Measurements from ENCODE around the gene NTM.

The NTM gene

GRCh38 chr11:131373756-131374155, 3.3 kb downstream of the NTM start:
- H3K4me3 ChIP-seq (ENCODE audit: low read length) = no peak overlapping the region
- H3K4me2 ChIP-seq (ENCODE audit: low read length) = no peak overlapping the region
- TF ChIP-seq CTCF (IDR thresholded peaks at IDR 0.05; ENCODE audit: low read depth, low read length) (no peak), EZH2phosphoT487 (IDR thresholded peaks at IDR 0.05; ENCODE audit: low read depth) (no peak)
- no peak overlapping the region for H3K27ac ChIP-seq (ENCODE audit: low read length)
- H4K20me1 ChIP-seq (ENCODE audit: insufficient read depth, low read length) = no peaks in the 10 kb centered on the region
- no peak overlapping the region for H2AFZ ChIP-seq (ENCODE audit: low read depth, low read length)
- peaks cover 9% of the 10 kb centered on the region for H3K4me1 ChIP-seq (ENCODE audit: low read length)
- no peaks in the 10 kb centered on the region for H3K9me3 ChIP-seq (ENCODE audit: insufficient read depth, low read length)
- H3K9ac ChIP-seq (ENCODE audit: low read length) = no peak overlapping the region
- H3K27me3 ChIP-seq (ENCODE audit: low read depth, low read length) = peaks cover 41% of the 10 kb centered on the region
- H3K79me2 ChIP-seq (ENCODE audit: low read length) = no peaks in the 10 kb centered on the region
- H3K36me3 ChIP-seq (replicated peaks; ENCODE audit: low read depth, low read length) = no peaks in the 10 kb centered on the region

DNA sequence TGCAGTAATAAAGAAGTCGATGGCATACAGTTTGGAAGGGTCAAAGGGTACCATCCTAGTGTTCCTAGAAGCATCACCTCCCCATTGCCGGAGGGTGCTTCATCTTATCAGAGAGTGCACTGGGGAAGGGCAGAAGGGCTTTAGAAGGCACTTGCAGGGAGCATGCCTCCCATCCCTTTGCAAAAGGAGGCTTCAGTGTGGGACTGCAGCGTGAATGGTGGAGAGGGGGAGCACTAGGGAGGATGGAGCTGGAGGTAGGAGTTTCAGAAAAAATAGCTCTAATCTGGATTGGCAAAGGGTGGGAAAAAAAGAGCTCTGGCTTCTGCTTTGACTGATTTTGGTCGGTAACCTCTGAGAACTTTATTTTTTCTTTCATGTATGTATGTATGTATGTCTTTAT, 5.0 kb downstream of the NTM start:
- TF ChIP-seq EZH2phosphoT487 (IDR thresholded peaks at IDR 0.05; ENCODE audit: low read depth) = no peak
- TF ChIP-seq CTCF (IDR thresholded peaks at IDR 0.05; ENCODE audit: low read depth, low read length) = no peak
- Histone ChIP-seq H4K20me1 (ENCODE audit: insufficient read depth, low read length) (no peaks in the 10 kb centered on the region), H3K36me3 (replicated peaks; ENCODE audit: low read depth, low read length) (no peaks in the 10 kb centered on the region), H2AFZ (ENCODE audit: low read depth, low read length) (no peak overlapping the region), H3K79me2 (ENCODE audit: low read length) (no peaks in the 10 kb centered on the region), H3K4me1 (ENCODE audit: low read length) (peaks cover 17% of the 10 kb centered on the region), H3K27ac (ENCODE audit: low read length) (no peak overlapping the region), H3K27me3 (ENCODE audit: low read depth, low read length) (peaks cover 33% of the 10 kb centered on the region), H3K4me3 (ENCODE audit: low read length) (no peak overlapping the region), H3K9me3 (ENCODE audit: insufficient read depth, low read length) (no peaks in the 10 kb centered on the region), H3K4me2 (ENCODE audit: low read length) (no peak overlapping the region), H3K9ac (ENCODE audit: low read length) (no peak overlapping the region)

GRCh38 chr11:131375915-131376314, 5.5 kb downstream of the NTM start:
- TF ChIP-seq CTCF (IDR thresholded peaks at IDR 0.05; ENCODE audit: low read depth, low read length) (no peak), EZH2phosphoT487 (IDR thresholded peaks at IDR 0.05; ENCODE audit: low read depth) (no peak)
- Histone ChIP-seq H3K9ac (ENCODE audit: low read length) (no peak overlapping the region), H3K4me1 (ENCODE audit: low read length) (peaks cover 17% of the 10 kb centered on the region), H3K27me3 (ENCODE audit: low read depth, low read length) (peaks cover 33% of the 10 kb centered on the region), H2AFZ (ENCODE audit: low read depth, low read length) (no peak overlapping the region), H3K9me3 (ENCODE audit: insufficient read depth, low read length) (no peaks in the 10 kb centered on the region), H3K4me3 (ENCODE audit: low read length) (no peak overlapping the region), H3K4me2 (ENCODE audit: low read length) (peak overlapping the region; percentile 37), H4K20me1 (ENCODE audit: insufficient read depth, low read length) (no peaks in the 10 kb centered on the region), H3K79me2 (ENCODE audit: low read length) (no peaks in the 10 kb centered on the region), H3K36me3 (replicated peaks; ENCODE audit: low read depth, low read length) (no peaks in the 10 kb centered on the region), H3K27ac (ENCODE audit: low read length) (no peak overlapping the region)

- no peak overlapping the region for H2AFZ ChIP-seq (ENCODE audit: low read depth, low read length)
- peaks cover 59% of the 10 kb centered on the region for H3K27me3 ChIP-seq (ENCODE audit: low read depth, low read length)
- no peaks in the 10 kb centered on the region for H3K36me3 ChIP-seq (replicated peaks; ENCODE audit: low read depth, low read length)
- H3K9me3 ChIP-seq (ENCODE audit: insufficient read depth, low read length) = no peaks in the 10 kb centered on the region
- H4K20me1 ChIP-seq (ENCODE audit: insufficient read depth, low read length) = no peaks in the 10 kb centered on the region
- peaks cover 17% of the 10 kb centered on the region for H3K4me1 ChIP-seq (ENCODE audit: low read length)
- no peak for TF ChIP-seq CTCF (IDR thresholded peaks at IDR 0.05; ENCODE audit: low read depth, low read length)
- TF ChIP-seq EZH2phosphoT487 (IDR thresholded peaks at IDR 0.05; ENCODE audit: low read depth) = no peak
- H3K27ac ChIP-seq (ENCODE audit: low read length) = no peak overlapping the region
- H3K4me2 ChIP-seq (ENCODE audit: low read length) = no peak overlapping the region
- H3K79me2 ChIP-seq (ENCODE audit: low read length) = no peaks in the 10 kb centered on the region
- H3K9ac ChIP-seq (ENCODE audit: low read length) = no peak overlapping the region
- no peak overlapping the region for H3K4me3 ChIP-seq (ENCODE audit: low read length)
Measured at GRCh38 chr11:131378931-131379330, 8.5 kb downstream of the NTM start.

All from OCI-LY3 (cell line).